Transverse colon (tissue), 4 donors: ENCODE data around the gene DTX1. TPM values are rescaled to one million over a fixed set of nuclear protein-coding genes. Genes with fewer than 3 reads are reported as not detected.

Experiments used
- DNase-seq: peaks from one replicate; pipeline ENCODE4 v3.0.0-alpha.2; 2019
- H3K27ac ChIP-seq, 4 donors: fragments of 200-600 bp; sonication (generic); 2 replicates each; pipeline ENCODE4 v1.5.1; 2016 to 2018; ENCODE audit warnings: inconsistent platforms in 4 of 4
- H3K27me3 ChIP-seq: fragments of 200-600 bp; sonication (generic); 2 replicates; pipeline ENCODE4 v1.5.1; 2017; ENCODE audit warnings: inconsistent platforms
- H3K36me3 ChIP-seq, 4 donors: fragments of 200-600 bp; sonication (generic); 2 replicates each; pipeline ENCODE4 v1.5.1; 2017 to 2019; ENCODE audit warnings: inconsistent platforms in 4 of 4
- H3K4me1 ChIP-seq, 4 donors: fragments of 200-600 bp; sonication (generic); 2 replicates each; pipeline ENCODE4 v1.5.1; 2017 to 2020; ENCODE audit warnings: inconsistent platforms in 4 of 4
- H3K4me3 ChIP-seq, 4 donors: fragments of 200-600 bp; sonication (generic); 1 replicate in 1 of 4; 2 replicates in 3 of 4; pipeline versions ENCODE4 v1.5.1 to v1.6.1; 2017 to 2019; ENCODE audit warnings: inconsistent platforms in 4 of 4
- H3K9me3 ChIP-seq, 2 donors: fragments of 200-600 bp; sonication (generic); 2 replicates each; pipeline ENCODE4 v1.5.1; 2017 to 2019; ENCODE audit warnings: inconsistent platforms in 2 of 2
- CTCF ChIP-seq, 5 experiments: fragments of 200-600 bp in 3 of 5; fragments of 450-650 bp in 2 of 5; sonication (generic) in 3 of 5; IDR thresholded peaks; 1 replicate in 2 of 5; 2 replicates in 3 of 5; pipeline ENCODE4 v1.5.1; 2016 to 2017; ENCODE audit warnings: antibody characterized with exemption in 5 of 5, inconsistent platforms in 3 of 5, mild to moderate bottlenecking in 2 of 5, moderate library complexity in 1 of 5
- EP300 ChIP-seq: sonication (generic); formaldehyde crosslinking; IDR thresholded peaks from one replicate; pipeline ENCODE4 v1.6.1; 2017; ENCODE audit warnings: antibody characterized with exemption, low read depth
- POLR2A ChIP-seq: fragments of 450-650 bp; IDR thresholded peaks from one replicate; pipeline ENCODE4 v1.6.1; 2016; ENCODE audit warnings: antibody characterized with exemption, mild to moderate bottlenecking, moderate library complexity
- POLR2AphosphoS5 ChIP-seq, 3 donors: sonication (generic); formaldehyde crosslinking; IDR thresholded peaks; one replicate each; pipeline ENCODE4 v1.6.1; 2016; ENCODE audit warnings: antibody characterized with exemption in 3 of 3
- WGBS, 2 donors: methylation state at CpG; one replicate each; pipeline ENCODE4 v1.1.5; 2018; ENCODE audit warnings: low coverage in 1 of 2; 5-methylcytosine and 5-hydroxymethylcytosine counted together
- in situ Hi-C, 4 donors: fragments of 200-750 bp; cut with MboI; loops; one replicate each; pipeline versions ENCODE4 v1.15.0 to v1.15.1; 2017; ENCODE audit warnings: low sequenced_read_pairs in 3 of 4, low pct_ligation_motif_present in 1 of 4, low pct_unique_long_range_greater_than_20kb in 1 of 4
- intact Hi-C: fragments of 100-400 bp; cut with DNase I; formaldehyde crosslinking; loops from one replicate; pipeline ENCODE4 v1.15.1; 2023; ENCODE audit warnings: low total_unique reads
- total RNA-seq, 4 donors: library from RNA; depleted of rRNA; stranded (reverse); fragments of >200 nt; gene quantifications; one replicate each; pipeline ENCODE4 v1.1.0, GENCODE V29; 2016

Gene DTX1
- total RNA-seq, 4 donors from 2014 or later, result 1.00 to 4.3 (median 3.0) TPM

- no peak overlapping the region for H3K4me3 ChIP-seq
- DNase-seq, result no peak
- H3K27ac ChIP-seq, result no peak overlapping the region
- no peaks in the 10 kb centered on the region for H3K4me1 ChIP-seq
- H3K27me3 ChIP-seq, result peaks cover 28% of the 10 kb centered on the region
- H3K36me3 ChIP-seq, result no peaks in the 10 kb centered on the region
- in situ Hi-C loops, result no loop called here
- H3K9me3 ChIP-seq, result no peaks in the 10 kb centered on the region
- intact Hi-C loops, result no loop called here
- 79 to 81% methylated on average over 5 to 9 of the region's 9 CpGs for WGBS, 2 donors
- TF ChIP-seq POLR2AphosphoS5 (IDR thresholded peaks at IDR 0.05) (no peak), CTCF (IDR thresholded peaks at IDR 0.05) (no peak), EP300 (no peak), POLR2A (no peak)
These were observed 26.1 kb downstream of the DTX1 start for GRCh38 chr12:113082486-113083148.

GRCh38 chr12:113083863-113084435, 27.4 kb downstream of the DTX1 start:
- H3K4me1 ChIP-seq, result no peaks in the 10 kb centered on the region
- H3K4me3 ChIP-seq, result no peak overlapping the region
- no peak overlapping the region for H3K27ac ChIP-seq
- DNase-seq, result no peak
- no peaks in the 10 kb centered on the region for H3K9me3 ChIP-seq
- in situ Hi-C loops, result no loop called here
- H3K36me3 ChIP-seq, result no peaks in the 10 kb centered on the region
- H3K27me3 ChIP-seq, result peaks cover 22% of the 10 kb centered on the region
- intact Hi-C loops, result no loop called here
- 78 to 100% methylated on average over 1 to 11 of the region's 11 CpGs for WGBS, 2 donors
- TF ChIP-seq EP300 (no peak), POLR2AphosphoS5 (IDR thresholded peaks at IDR 0.05) (no peak), CTCF (IDR thresholded peaks at IDR 0.05) (no peak), POLR2A (no peak)

GRCh38 chr12:113086249-113087164, 30.0 kb downstream of the DTX1 start:
- TF ChIP-seq CTCF (IDR thresholded peaks at IDR 0.05), result no peak
- no peak for TF ChIP-seq POLR2AphosphoS5 (IDR thresholded peaks at IDR 0.05)
- no peak for TF ChIP-seq POLR2A
- no peak for TF ChIP-seq EP300
- intact Hi-C loops, result no loop called here
- in situ Hi-C loops, result no loop called here
- DNase-seq, result peak; percentile 50
- Histone ChIP-seq H3K36me3 (no peaks in the 10 kb centered on the region), H3K4me3 (no peak overlapping the region), H3K27ac (peak overlapping the region in 1 of 4 donors; percentile 6), H3K4me1 (no peaks in the 10 kb centered on the region), H3K9me3 (no peaks in the 10 kb centered on the region), H3K27me3 (peaks cover 24% of the 10 kb centered on the region)
- WGBS, 2 donors, result 34 to 62% methylated on average over 6 to 17 of the region's 17 CpGs

GRCh38 chr12:113087193-113087592, 30.7 kb downstream of the DTX1 start:
- in situ Hi-C loops (no loop called here), intact Hi-C loops (no loop called here)
- Histone ChIP-seq H3K4me1 (no peaks in the 10 kb centered on the region), H3K36me3 (no peaks in the 10 kb centered on the region), H3K27ac (peak overlapping the region in 1 of 4 donors; percentile 6), H3K9me3 (no peaks in the 10 kb centered on the region), H3K27me3 (peaks cover 31% of the 10 kb centered on the region), H3K4me3 (no peak overlapping the region)
- TF ChIP-seq POLR2AphosphoS5 (IDR thresholded peaks at IDR 0.05), result no peak
- no peak for TF ChIP-seq POLR2A
- WGBS, 2 donors, result 51% methylated on average over 5 of the region's 5 CpGs; no CpG with 5 or more reads in 1 of the 2 donors
- DNase-seq, result no peak
